HUDEP-2 (cell line): ENCODE results near the gene CWF19L2.
A peak's percentile ranks its signal among the peaks of the same experiment; 100 is the strongest.
"Not testable (repeated sequence)": the region's sequence is repeated elsewhere in the genome, so short reads cannot be mapped to it uniquely, and the experiment has no call there.

Experiments
- DNase-seq, 76 experiments: peaks; one replicate each; lab custom pipeline; 2025; ENCODE audit not compliant: unreplicated experiment in 76 of 76; lab: John Stamatoyannopoulos, UW

The CWF19L2 gene

GRCh38 chr11:107457558-107458271, at the start of gene CWF19L2:
TSS of gene CWF19L2 (minus strand) at chr11:107457825. CDS start at chr11:107457816, 9 bp downstream.
- peak in 75 of 76 experiments; percentile 17 to 92 (median 77) for DNase-seq

GRCh38 chr11:107505647-107506225, 48.1 kb upstream of the CWF19L2 start:
- DNase-seq, result no peak

GRCh38 chr11:107504981-107505380, 47.4 kb upstream of the CWF19L2 start:
- DNase-seq, result no peak

GRCh38 chr11:107501713-107502112, 44.1 kb upstream of the CWF19L2 start:
- no peak for DNase-seq

- not testable (repeated sequence) for DNase-seq
These were observed 39.7 kb upstream of the CWF19L2 start for GRCh38 chr11:107497371-107497770.

- DNase-seq, result no peak
These were observed 38.4 kb upstream of the CWF19L2 start for GRCh38 chr11:107496011-107496410.

GRCh38 chr11:107494055-107494454, 36.4 kb upstream of the CWF19L2 start:
- no peak for DNase-seq

GRCh38 chr11:107493117-107493516, 35.5 kb upstream of the CWF19L2 start:
- DNase-seq, result no peak

GRCh38 chr11:107490836-107491235, 33.2 kb upstream of the CWF19L2 start:
- no peak for DNase-seq

- no peak for DNase-seq
These were observed 24.6 kb upstream of the CWF19L2 start for GRCh38 chr11:107482234-107482633.

GRCh38 chr11:107478922-107479321, 21.3 kb upstream of the CWF19L2 start:
- no peak for DNase-seq

- no peak for DNase-seq
These were observed 20.2 kb upstream of the CWF19L2 start for GRCh38 chr11:107477820-107478219.

- DNase-seq, result no peak
These were observed 16.2 kb upstream of the CWF19L2 start for GRCh38 chr11:107473792-107474191.

GRCh38 chr11:107472966-107473365, 15.3 kb upstream of the CWF19L2 start:
- DNase-seq, result no peak

GRCh38 chr11:107468596-107468995, 11.0 kb upstream of the CWF19L2 start:
- peak in 3 of 76 experiments; percentile 0 to 10 (median 4) for DNase-seq

GRCh38 chr11:107467696-107468095, 10.1 kb upstream of the CWF19L2 start:
- no peak for DNase-seq

GRCh38 chr11:107466275-107466866, 8.7 kb upstream of the CWF19L2 start:
- not testable (repeated sequence) for DNase-seq

- DNase-seq, result peak in 19 of 76 experiments; percentile 1 to 36 (median 12)
These were observed 444 bp downstream of the CWF19L2 start for GRCh38 chr11:107457205-107457557.

- no peak for DNase-seq
These were observed 3.9 kb downstream of the CWF19L2 start for GRCh38 chr11:107453594-107454286.

- DNase-seq, result no peak
These were observed 10.7 kb downstream of the CWF19L2 start for GRCh38 chr11:107446822-107447431.

- no peak for DNase-seq
These were observed 14.9 kb downstream of the CWF19L2 start for GRCh38 chr11:107442715-107443215.
